Measurements from ENCODE around the gene SDCCAG8.
"Not testable (repeated sequence)": the region's sequence is repeated elsewhere in the genome, so short reads cannot be mapped to it uniquely, and the experiment has no call there.

Gene SDCCAG8

GRCh38 chr1:243255791-243256512 lies at the start of gene SDCCAG8:
Gene SDCCAG8 (plus strand): TSS chr1:243256041. CDS start chr1:243256174, 133 bp downstream.
- peak; percentile 94 for DNase-seq

GRCh38 chr1:243211984-243212383 lies 43.9 kb upstream of the SDCCAG8 start:
- not testable (repeated sequence) for DNase-seq

GRCh38 chr1:243213045-243213787 lies 42.6 kb upstream of the SDCCAG8 start:
- DNase-seq, result no peak

DNA sequence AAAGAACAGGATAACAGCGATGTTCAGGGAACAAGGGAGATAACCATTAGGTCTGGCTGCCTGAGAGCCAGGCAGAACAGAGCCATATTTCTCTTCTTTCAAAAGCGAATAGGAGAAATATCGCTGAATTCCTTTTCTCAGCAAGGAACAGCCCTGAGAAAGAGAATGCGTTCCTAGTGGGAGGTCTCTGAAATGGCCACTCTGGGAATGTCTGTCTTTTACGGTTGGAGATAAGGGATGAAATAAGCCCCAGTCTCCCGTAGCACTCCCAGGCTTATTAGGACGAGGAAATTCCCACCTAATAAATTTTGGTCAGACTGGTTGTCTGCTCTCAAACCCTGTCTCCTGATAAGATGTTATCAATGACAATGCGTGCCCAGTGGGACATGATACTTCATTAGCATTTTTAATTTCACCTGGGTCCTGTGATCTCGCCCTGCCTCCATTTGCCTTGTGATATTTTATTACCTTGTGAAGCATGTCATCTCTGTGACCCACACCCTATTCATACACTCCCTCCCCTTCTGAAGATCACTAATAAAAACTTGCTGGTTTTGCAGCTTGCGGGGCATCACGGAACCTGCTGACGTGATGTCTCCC lies 40.5 kb upstream of the SDCCAG8 start:
- not testable (repeated sequence) for DNase-seq

GRCh38 chr1:243216741-243217140 lies 39.1 kb upstream of the SDCCAG8 start:
- DNase-seq, result no peak

- DNase-seq, result no peak
Measured at GRCh38 chr1:243217349-243217748, 38.5 kb upstream of the SDCCAG8 start.

DNA sequence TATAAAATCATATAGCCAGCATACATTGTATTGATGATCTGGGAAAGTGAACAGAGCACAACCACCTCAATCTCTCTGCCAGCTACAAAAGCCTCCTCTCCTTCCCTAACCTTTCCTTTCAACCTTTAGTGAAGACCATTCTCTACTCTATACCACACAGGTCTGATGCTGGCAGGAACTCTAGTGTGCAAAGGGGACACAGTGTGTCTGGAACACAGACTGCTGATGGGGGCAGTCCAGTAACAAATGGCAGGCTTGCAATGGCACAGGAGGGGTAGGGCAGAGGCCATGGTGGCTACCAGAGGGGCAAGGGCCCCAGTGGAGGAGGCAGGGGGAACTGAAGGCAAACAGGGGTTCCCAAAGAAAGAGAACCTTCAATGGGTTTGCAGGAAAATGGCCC lies 37.8 kb upstream of the SDCCAG8 start:
- no peak for DNase-seq

DNA sequence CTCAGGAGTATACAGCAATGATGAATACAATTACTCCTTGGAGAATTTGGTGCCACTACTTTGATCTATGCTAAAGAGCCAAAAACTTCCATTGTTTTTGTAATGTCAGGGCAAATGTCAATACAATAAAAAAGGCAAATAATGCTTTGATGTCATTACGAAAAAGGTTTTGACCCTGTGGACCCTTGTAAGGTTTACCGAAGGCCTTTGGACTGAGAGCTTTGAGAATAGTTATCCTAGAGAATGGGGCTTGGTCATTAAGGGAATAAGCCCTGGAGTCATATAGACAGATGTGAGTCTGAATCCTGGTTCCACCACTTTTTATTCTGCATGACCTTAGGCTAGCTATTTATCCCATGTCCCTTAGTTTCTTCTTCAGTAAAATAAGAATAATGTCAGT lies 28.2 kb upstream of the SDCCAG8 start:
- DNase-seq, result no peak

- DNase-seq, result no peak
Measured at GRCh38 chr1:243229526-243229925, 26.3 kb upstream of the SDCCAG8 start.

DNA sequence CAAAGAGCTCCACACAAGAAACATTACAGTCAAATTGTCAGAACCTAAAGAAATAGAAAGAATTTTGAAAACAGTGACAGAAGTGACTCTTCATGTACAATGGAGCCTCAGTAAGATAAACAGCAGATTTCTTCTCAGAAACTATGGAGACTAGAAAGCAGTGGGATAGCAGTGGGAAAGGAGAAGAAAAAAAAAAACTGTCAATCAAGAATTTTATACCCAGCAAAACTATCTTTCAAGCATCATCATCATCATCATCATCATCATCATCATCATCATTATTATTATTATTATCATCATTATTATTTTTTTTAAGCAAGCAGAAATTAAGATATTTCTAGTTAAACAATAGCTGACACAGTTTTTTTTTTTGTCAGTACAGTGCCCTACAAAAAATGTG lies 24.9 kb upstream of the SDCCAG8 start:
- no peak for DNase-seq

DNA sequence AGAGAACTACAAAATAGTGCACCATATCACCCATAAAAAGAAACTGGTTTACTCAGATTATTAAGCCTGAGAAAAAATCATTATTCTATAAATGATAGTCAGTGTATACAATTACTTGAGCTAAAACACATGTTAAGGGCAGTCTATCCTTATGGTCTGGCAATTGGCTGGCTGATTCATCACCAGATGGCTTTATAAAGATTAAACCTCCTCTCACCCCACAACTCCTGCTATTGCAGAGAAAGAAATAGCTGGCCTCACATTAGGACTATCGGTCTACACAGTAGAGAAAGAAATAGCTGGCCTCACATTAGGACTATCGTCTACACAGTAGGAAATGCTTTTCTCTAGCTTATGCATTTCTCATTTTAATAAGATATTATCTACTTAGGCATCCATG lies 21.9 kb upstream of the SDCCAG8 start:
- no peak for DNase-seq

DNA sequence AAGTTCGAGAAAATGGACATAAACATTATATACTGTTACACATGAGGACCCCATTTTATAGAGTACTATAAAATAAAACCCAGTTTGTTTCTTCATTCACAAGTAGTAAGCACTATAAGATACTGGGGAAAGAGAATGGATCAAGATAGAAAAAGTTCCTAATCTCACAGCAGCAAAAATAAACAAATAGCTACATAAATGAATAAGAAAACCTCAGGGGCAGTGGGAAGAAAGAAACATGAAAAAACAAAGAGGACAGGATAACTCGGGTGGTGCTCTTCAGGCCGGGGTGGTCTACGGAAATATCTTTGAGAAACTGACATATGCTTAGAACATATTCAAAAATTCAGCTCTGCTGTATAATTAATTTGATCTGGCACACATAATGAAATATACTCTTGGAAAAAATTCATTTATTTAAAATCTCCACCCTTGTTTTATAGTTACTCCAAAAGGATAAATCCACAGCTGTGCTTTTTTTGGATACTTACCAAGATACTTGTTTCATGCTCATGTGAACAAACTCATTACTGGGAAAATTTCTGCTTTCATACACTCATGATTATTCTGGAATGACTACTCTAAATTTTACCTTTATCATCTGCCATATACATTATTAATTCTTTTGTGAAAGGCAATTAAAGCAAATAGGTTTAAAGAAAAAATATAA lies 20.7 kb upstream of the SDCCAG8 start:
- DNase-seq, result no peak

DNA sequence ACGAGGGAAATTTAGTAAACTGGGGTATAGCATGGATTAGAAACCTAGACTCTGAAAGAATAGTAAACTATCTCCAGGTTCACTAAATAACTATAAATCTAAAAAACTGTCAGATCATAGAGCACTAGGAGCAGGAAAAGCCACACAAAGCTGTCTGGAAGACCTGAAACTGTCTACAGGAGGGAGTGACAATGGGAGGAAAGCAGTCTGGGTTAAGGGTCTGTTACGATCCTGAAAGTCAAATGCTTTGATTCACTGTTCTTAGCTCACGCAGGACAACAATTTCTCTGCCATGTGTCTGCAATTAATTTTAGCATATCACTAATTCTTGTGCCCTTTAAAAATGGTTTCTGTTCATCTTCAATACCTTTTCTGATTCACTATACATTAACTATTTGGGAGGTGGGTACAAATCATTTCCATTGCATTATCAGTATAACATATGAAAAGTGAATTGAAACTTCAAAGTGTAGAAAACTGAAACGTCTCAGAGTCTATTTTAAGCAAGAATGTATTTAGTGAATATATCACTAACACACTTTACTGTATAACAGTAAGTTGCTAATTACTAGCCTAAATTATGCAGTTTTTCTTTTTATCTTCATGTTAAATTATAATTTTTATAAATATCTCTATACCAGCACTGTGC lies 19.1 kb upstream of the SDCCAG8 start:
- DNase-seq, result no peak

DNA sequence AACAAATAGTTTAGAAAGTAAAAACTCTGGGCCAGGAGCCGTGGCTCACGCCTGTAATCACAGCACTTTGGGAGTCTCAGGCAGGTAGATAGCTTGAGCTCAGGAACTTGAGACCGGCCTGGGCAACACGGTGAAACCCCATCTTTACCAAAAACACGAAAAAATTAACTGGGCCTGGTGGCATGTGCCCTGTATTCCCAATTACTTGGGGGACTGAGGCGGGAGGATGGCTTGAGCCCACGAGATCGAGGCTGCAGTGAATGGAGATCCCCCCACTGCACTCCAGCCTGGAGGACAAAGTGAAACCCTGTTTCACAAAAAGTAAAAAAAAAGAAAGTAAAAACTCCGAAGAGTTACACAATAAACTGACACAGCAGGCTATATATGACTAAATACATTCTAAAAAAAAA lies 11.4 kb upstream of the SDCCAG8 start:
- no peak for DNase-seq

DNA sequence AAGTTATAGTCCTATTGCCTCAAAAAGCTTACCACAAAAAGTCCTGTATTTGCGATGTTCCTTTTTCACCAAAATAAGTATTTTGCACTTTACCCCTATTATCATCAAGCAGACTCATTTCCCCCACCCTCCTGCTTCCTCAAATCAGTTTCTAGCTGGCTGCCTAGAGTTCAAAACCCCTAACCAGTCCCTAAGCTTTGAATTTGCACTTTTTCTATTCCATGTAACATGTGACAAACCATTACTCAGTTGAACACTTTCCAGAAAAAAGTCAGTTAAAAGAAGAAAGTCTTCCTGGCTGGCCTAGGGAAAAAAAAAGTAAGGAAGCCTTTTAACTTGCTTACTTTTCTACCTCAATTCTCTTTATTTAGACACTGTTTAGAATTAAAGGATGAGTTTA lies 8.9 kb upstream of the SDCCAG8 start:
- no peak for DNase-seq

DNA sequence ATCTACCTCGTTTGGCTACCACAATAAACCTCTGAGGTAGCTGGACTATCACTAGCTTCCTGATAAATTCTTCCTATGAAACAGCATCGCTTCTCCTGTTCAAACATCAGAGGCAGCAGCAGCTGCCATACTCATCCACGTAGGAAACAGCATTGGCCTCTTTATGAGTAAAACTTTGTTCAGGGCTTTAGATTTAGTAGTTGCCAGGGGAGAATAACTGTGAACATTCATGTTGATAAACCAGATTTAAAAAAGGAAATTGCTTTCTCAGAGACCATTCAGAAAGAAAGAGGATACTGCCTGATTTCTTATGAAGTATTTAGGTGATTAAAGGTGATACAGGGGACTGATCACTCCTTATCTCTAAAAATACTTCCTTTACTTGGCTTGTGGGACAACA lies 7.9 kb upstream of the SDCCAG8 start:
- no peak for DNase-seq

DNA sequence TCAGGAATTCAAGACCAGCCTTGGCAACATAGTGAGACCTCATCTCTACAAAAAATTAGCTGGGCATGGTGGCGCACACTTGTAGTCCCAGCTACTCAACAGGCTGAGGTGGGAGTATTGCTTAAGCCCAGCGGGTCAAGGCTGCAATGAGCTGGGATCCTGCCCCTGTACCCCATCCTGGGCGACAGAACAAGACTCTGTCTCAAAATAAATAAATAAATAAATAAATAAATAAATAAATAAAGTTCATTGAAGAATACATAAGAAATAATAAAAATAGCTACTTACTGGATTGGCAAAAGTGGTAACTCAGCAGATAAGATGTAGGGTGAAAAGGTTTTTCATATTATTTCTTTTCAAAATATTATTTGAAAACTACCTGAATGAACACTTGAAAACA lies 6.6 kb upstream of the SDCCAG8 start:
- no peak for DNase-seq

DNA sequence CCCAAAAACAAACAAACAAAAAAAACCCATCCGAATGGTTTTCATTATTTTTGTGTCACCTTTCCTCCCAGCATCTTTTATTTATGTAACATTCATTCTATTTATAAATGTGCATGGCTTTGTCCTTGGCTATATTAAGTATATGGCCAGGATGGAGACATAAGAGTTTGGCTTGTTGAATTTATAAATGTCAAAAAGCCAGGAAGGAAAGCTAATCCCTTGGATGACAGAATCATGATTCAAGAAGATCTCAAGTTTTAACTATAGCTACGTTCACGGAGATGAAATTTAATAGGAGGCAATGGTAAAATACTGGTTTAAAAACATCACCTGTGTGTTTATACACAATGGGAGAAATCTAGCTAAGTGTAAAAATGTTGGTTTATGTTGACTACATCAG lies 5.7 kb upstream of the SDCCAG8 start:
- DNase-seq, result no peak

DNA sequence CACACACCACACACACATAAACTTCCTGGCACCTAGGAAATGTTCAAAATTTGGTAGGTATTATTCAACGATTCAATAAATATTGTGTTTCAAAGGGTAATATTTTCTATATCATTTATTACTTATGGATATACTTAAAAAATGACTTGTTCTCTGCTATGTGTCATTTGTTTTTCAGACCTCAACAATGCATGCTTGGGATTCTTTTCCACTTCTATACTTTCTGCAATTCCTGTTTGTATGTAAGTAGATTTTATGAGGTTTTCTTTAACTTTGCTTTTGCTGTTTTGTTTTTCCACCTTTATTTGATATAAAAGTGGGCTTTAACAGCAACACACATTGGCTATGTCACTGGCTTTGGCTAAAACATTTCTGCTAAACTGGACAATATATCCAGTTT lies 4.3 kb upstream of the SDCCAG8 start:
- DNase-seq, result no peak

DNA sequence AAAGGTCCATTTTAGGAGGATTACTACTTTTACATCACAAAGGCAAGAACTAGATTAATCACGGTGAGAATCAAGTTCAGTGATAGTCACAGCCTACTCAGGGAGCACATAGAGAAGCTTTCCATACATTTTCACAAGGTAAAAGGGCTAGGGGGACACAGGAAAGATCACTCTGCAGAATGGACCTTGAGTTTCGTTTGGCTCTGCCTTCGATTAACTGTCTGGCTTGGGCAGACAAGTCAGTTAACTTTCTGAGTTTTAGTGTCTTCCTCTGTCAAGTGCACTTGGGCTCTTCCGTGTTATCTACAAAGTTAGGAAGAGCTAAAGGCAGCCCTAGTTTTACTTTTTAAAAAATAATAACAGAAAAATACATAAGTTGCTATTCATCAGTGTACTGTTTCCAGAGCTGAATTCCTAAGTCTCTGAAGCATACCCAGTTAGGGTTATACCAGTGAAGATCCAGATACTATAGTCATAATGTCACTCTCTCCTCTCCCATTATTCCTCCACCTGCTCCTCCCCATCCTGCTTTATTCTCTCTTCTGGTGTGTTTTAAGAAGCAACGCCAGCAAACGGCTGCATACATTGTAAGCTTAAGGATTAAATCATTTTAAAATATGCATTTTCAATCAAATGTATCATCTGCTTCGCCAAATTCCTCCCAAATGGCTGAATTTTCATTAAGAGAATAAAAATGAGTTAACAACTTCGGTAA lies 2.5 kb upstream of the SDCCAG8 start:
- DNase-seq, result no peak

DNA sequence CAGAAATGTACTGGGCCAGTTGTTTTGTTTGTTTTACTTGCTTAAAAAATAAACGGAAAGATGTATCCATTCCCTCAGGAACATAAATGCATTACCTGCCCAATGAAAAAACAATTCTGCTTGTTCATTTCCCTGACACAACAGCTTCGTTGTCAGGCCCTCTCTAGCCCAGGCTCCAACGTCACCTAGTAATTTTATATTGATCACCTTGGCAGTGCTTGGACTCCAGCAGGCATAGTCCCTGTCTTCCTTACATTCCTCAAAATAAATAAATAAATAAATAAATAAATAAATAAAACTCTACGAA lies 2.0 kb upstream of the SDCCAG8 start:
- no peak for DNase-seq

DNA sequence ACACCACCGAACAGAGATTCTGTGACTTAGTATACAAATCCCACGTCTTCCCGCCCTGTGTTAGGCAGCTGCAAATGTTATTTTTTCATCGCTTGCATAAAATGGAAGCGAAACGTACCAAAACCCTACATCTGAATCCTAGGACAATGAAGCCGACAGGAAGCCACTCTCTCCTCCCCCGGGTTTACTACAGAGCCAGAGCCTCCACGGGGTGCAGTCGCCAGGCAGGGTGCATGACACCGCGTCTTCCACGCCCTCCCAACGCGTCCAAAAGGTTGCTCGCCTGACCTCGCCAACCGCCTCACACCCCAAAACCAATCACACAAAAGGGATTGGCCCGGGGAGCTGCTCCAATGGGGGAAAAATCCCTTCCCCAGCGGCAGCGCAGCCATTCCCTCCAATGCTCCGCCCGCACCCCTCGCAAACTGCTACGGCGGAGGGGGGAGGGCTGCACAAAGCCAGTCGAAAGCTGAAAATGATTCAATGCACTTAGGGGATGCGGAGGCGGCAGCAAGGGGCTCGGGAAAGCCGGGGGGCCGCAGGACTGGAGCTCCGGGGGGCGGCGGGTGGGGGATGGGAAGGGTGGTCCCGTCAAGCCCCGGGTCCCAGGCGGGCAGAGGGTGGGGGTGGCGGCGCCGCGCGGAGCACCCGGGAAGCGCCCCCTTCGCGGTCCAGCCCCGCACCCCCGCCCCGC lies 1.5 kb upstream of the SDCCAG8 start:
- peak; percentile 20 for DNase-seq
